ENCODE data around the gene MCC.

Gene MCC

DNA sequence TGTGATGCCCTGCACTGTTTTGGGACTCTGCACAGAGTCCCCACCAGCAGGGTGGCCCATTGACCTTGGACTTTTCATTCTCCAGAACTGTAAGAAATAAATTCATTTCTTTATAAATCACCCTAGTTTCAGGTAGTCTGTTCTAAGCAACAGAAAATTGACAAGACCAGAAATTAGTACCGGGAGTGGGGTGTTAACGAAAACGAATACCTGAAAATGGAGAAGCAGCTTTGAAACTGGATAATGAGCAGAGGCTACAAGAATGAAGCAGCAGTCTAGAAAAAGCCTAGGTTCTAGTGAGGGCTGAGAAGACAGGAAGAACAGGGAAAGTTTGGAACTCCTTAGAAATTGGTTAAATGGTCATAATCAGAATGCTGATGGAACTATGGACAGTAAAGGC, 2.1 kb upstream of the MCC start:
- Histone ChIP-seq H3K4me3 (ENCODE audit: insufficient read depth, low read length, poor library complexity, severe bottlenecking) (no peak overlapping the region), H3F3A (ENCODE audit: insufficient read depth) (no peaks in the 10 kb centered on the region), H4K20me1 (ENCODE audit: low read depth, low read length) (no peaks in the 10 kb centered on the region), H3K27me3 (ENCODE audit: low read length) (no peaks in the 10 kb centered on the region), H3K9ac (ENCODE audit: low read length) (no peak overlapping the region), H3K79me2 (ENCODE audit: insufficient read depth, low read length) (no peaks in the 10 kb centered on the region), H3K27ac (ENCODE audit: low read depth, low read length) (no peak overlapping the region), H3K4me2 (ENCODE audit: low read depth, low read length, poor library complexity, severe bottlenecking) (no peak overlapping the region), H3K9me2 (replicated peaks; ENCODE audit: insufficient read depth, low read length) (no peaks in the 10 kb centered on the region), H3K36me3 (ENCODE audit: low read length) (no peaks in the 10 kb centered on the region), H3K9me3 (ENCODE audit: insufficient read depth, low read length) (peaks cover 6% of the 10 kb centered on the region; the same call in 1 of the 2 replicates), H2AFZ (ENCODE audit: low read depth, low read length, severe bottlenecking) (no peak overlapping the region)
- TF ChIP-seq, protein P1, sequence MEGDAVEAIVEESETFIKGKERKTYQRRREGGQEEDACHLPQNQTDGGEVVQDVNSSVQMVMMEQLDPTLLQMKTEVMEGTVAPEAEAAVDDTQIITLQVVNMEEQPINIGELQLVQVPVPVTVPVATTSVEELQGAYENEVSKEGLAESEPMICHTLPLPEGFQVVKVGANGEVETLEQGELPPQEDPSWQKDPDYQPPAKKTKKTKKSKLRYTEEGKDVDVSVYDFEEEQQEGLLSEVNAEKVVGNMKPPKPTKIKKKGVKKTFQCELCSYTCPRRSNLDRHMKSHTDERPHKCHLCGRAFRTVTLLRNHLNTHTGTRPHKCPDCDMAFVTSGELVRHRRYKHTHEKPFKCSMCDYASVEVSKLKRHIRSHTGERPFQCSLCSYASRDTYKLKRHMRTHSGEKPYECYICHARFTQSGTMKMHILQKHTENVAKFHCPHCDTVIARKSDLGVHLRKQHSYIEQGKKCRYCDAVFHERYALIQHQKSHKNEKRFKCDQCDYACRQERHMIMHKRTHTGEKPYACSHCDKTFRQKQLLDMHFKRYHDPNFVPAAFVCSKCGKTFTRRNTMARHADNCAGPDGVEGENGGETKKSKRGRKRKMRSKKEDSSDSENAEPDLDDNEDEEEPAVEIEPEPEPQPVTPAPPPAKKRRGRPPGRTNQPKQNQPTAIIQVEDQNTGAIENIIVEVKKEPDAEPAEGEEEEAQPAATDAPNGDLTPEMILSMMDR (IDR thresholded peaks at IDR 0.05; ENCODE audit: insufficient read depth, low read length, poor library complexity, severe bottlenecking): no peak
- TF ChIP-seq EZH2phosphoT487 (conservative IDR thresholded peaks at IDR 0.05; ENCODE audit: low read length): no peak

DNA sequence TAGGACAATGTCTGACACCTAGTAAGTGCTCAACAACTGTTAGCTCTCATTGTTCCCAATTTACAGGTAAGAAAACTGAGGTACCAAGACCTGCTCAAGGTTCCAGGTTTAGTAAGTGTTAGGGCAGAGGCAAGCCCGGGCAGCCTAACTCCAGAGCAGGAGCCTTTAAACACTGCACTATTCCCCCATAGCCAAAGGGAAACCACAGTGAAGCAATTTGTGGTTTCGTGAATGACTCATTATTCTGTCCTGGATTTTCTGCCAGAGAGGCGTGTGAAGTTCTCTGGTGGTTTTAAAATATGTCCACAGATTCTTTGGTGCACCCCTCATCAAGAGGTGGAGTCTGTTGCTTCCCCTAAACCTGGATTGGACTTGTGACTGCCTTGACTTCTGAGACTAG, 1.0 kb upstream of the MCC start:
- H3K4me2 ChIP-seq (ENCODE audit: low read depth, low read length, poor library complexity, severe bottlenecking): no peak overlapping the region
- H2AFZ ChIP-seq (ENCODE audit: low read depth, low read length, severe bottlenecking): no peak overlapping the region
- TF ChIP-seq, protein P1 (IDR thresholded peaks at IDR 0.05; ENCODE audit: insufficient read depth, low read length, poor library complexity, severe bottlenecking): no peak
- TF ChIP-seq EZH2phosphoT487 (conservative IDR thresholded peaks at IDR 0.05; ENCODE audit: low read length): no peak
- no peaks in the 10 kb centered on the region for H3K79me2 ChIP-seq (ENCODE audit: insufficient read depth, low read length)
- H4K20me1 ChIP-seq (ENCODE audit: low read depth, low read length): no peaks in the 10 kb centered on the region
- peaks cover 6% of the 10 kb centered on the region; the same call in 1 of the 2 replicates for H3K9me3 ChIP-seq (ENCODE audit: insufficient read depth, low read length)
- H3K4me3 ChIP-seq (ENCODE audit: insufficient read depth, low read length, poor library complexity, severe bottlenecking): no peak overlapping the region
- no peaks in the 10 kb centered on the region for H3K9me2 ChIP-seq (replicated peaks; ENCODE audit: insufficient read depth, low read length)
- no peaks in the 10 kb centered on the region for H3K36me3 ChIP-seq (ENCODE audit: low read length)
- no peak overlapping the region for H3K27ac ChIP-seq (ENCODE audit: low read depth, low read length)
- no peaks in the 10 kb centered on the region for H3K27me3 ChIP-seq (ENCODE audit: low read length)
- no peaks in the 10 kb centered on the region for H3F3A ChIP-seq (ENCODE audit: insufficient read depth)
- H3K9ac ChIP-seq (ENCODE audit: low read length): no peak overlapping the region

DNA sequence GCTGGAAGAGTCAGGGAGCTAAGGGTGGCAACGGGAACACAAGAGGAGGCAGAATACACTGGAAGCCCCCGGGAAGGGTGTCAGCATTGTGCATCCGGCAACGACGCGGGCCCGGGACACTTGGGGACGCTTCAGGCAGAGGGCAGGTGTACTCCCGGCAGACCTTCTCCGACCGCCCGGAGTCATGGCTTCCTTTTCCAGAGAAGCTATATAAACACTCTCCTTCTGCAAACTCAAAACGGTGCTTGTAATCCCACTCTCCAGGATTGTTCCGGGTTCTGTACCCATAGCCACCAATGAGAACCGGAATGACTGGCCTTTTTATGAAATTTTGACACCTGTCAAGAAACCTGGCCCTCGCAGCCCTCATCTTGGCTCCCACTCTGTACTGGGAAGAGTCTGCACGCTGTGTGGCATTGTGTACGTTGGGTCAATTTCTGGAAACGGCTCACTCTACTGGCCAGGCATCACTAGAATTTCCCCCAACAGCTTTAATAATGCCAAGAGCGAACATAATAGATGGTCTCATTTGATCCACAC, 462 bp upstream of the MCC start:
- H2AFZ ChIP-seq (ENCODE audit: low read depth, low read length, severe bottlenecking): no peak overlapping the region
- H3F3A ChIP-seq (ENCODE audit: insufficient read depth): no peaks in the 10 kb centered on the region
- no peaks in the 10 kb centered on the region for H3K27me3 ChIP-seq (ENCODE audit: low read length)
- H4K20me1 ChIP-seq (ENCODE audit: low read depth, low read length): no peaks in the 10 kb centered on the region
- no peaks in the 10 kb centered on the region for H3K36me3 ChIP-seq (ENCODE audit: low read length)
- peaks cover 6% of the 10 kb centered on the region; the same call in 1 of the 2 replicates for H3K9me3 ChIP-seq (ENCODE audit: insufficient read depth, low read length)
- H3K79me2 ChIP-seq (ENCODE audit: insufficient read depth, low read length): no peaks in the 10 kb centered on the region
- TF ChIP-seq, protein P1 (IDR thresholded peaks at IDR 0.05; ENCODE audit: insufficient read depth, low read length, poor library complexity, severe bottlenecking): no peak
- TF ChIP-seq EZH2phosphoT487 (conservative IDR thresholded peaks at IDR 0.05; ENCODE audit: low read length): no peak
- H3K4me3 ChIP-seq (ENCODE audit: insufficient read depth, low read length, poor library complexity, severe bottlenecking): no peak overlapping the region
- no peaks in the 10 kb centered on the region for H3K9me2 ChIP-seq (replicated peaks; ENCODE audit: insufficient read depth, low read length)
- H3K4me2 ChIP-seq (ENCODE audit: low read depth, low read length, poor library complexity, severe bottlenecking): no peak overlapping the region
- H3K9ac ChIP-seq (ENCODE audit: low read length): no peak overlapping the region
- H3K27ac ChIP-seq (ENCODE audit: low read depth, low read length): no peak overlapping the region
